Karpas-422 (cell line): ENCODE data around the gene RSBN1. TPM values are rescaled to one million over a fixed set of nuclear protein-coding genes. Genes with fewer than 3 reads are reported as not detected.
A peak's percentile ranks its signal among the peaks of the same experiment; 100 is the strongest.

Experiments
- DNase-seq: peaks from one replicate; pipeline ENCODE4 v3.0.0-alpha.2; 2015
- H2AFZ ChIP-seq: fragments of 200-600 bp; sonication (generic); 2 replicates; pipeline ENCODE4 v1.6.1; 2014; ENCODE audit warnings: antibody characterized with exemption, low read length, mixed read lengths
- H3K27ac ChIP-seq: fragments of 200-600 bp; sonication (generic); 2 replicates; pipeline ENCODE4 v1.5.1; 2014; ENCODE audit warnings: mild to moderate bottlenecking, low read length, moderate library complexity
- H3K27me3 ChIP-seq: fragments of 200-600 bp; sonication (generic); 2 replicates; pipeline ENCODE4 v1.6.1; 2014; ENCODE audit warnings: low read length, mixed read lengths
- H3K36me3 ChIP-seq: fragments of 200-600 bp; sonication (generic); 2 replicates; pipeline ENCODE4 v1.6.1; 2014; ENCODE audit warnings: low read length, mixed read lengths; ENCODE audit not compliant: insufficient read depth
- H3K4me1 ChIP-seq: fragments of 200-600 bp; sonication (generic); 2 replicates; pipeline ENCODE4 v1.6.1; 2014; ENCODE audit warnings: mild to moderate bottlenecking, low read length, mixed read lengths
- H3K4me2 ChIP-seq: fragments of 200-600 bp; sonication (generic); 2 replicates; pipeline ENCODE4 v1.6.1; 2014; ENCODE audit warnings: low read length, low read depth, mild to moderate bottlenecking; ENCODE audit not compliant: poor library complexity, severe bottlenecking
- H3K4me3 ChIP-seq: fragments of 200-600 bp; sonication (generic); 2 replicates; pipeline ENCODE4 v1.5.1; 2014; ENCODE audit warnings: mild to moderate bottlenecking, antibody characterized with exemption, low read length, mixed read lengths
- H3K79me2 ChIP-seq: fragments of 200-600 bp; sonication (generic); 2 replicates; pipeline ENCODE4 v1.6.1; 2014; ENCODE audit warnings: mild to moderate bottlenecking, low read length, mixed read lengths
- H3K9ac ChIP-seq: fragments of 200-600 bp; sonication (generic); 2 replicates; pipeline ENCODE4 v1.6.0; 2014; ENCODE audit warnings: low read length
- H3K9me2 ChIP-seq: fragments of 200-600 bp; sonication (generic), shearing (Covaris generic); replicated peaks from 2 replicates; pipeline ENCODE4 v1.6.0; 2014; ENCODE audit warnings: mild to moderate bottlenecking, low read length, moderate library complexity; ENCODE audit not compliant: insufficient read depth
- H3K9me3 ChIP-seq: fragments of 300-700, 200-600 bp; sonication (generic); 2 replicates; pipeline ENCODE4 v1.6.1; 2014; ENCODE audit warnings: low read length, mixed read lengths
- H4K20me1 ChIP-seq: fragments of 200-600 bp; sonication (generic); 2 replicates; pipeline ENCODE4 v1.6.1; 2014; ENCODE audit warnings: mild to moderate bottlenecking, antibody characterized with exemption, low read length, low read depth; ENCODE audit not compliant: insufficient read depth
- total RNA-seq: library from RNA; depleted of rRNA; stranded (reverse); fragments of >200 nt; shearing (Covaris generic); gene quantifications from 2 replicates; pipeline ENCODE4 v1.2.3, GENCODE V29; 2014; ENCODE audit warnings: low replicate concordance

Gene RSBN1
- total RNA-seq, 1 experiment from 2014 or later: 23.2 TPM

GRCh38 chr1:113765306-113766230 lies 46.7 kb downstream of the RSBN1 start:
- Histone ChIP-seq H3K9me3 (no peaks in the 10 kb centered on the region), H3K9me2 (no peaks in the 10 kb centered on the region), H3K4me2 (no peak overlapping the region), H3K9ac (no peak overlapping the region), H3K36me3 (peaks cover 13% of the 10 kb centered on the region), H3K27ac (no peak overlapping the region), H2AFZ (no peak overlapping the region), H4K20me1 (no peaks in the 10 kb centered on the region), H3K27me3 (no peaks in the 10 kb centered on the region), H3K79me2 (peaks cover 19% of the 10 kb centered on the region), H3K4me3 (no peak overlapping the region), H3K4me1 (peaks cover 30% of the 10 kb centered on the region)
- no peak for DNase-seq

DNA sequence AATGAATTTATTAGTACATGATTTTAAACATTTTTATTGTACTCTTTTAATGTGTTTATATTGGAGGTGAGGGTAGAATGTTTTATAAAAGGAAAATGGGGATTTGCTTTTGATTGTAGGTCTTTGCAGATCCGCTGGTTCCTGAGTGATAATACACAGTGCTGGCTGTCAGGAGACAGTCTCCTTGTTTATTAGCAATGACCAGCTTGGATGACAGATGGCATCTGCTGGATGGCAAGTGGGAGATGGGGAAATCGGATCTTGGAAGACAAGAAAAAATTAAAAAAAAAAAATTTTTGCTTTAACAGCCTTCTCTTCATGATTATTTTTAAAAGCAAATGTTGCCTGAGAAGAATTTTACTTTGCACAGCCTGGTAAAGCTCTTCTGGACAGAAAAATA lies 48.6 kb downstream of the RSBN1 start:
- H3K9ac ChIP-seq: no peak overlapping the region
- peaks cover 8% of the 10 kb centered on the region for H3K79me2 ChIP-seq
- peaks cover 13% of the 10 kb centered on the region for H3K36me3 ChIP-seq
- no peak for DNase-seq
- no peak overlapping the region for H3K4me3 ChIP-seq
- no peak overlapping the region for H3K27ac ChIP-seq
- no peak overlapping the region for H2AFZ ChIP-seq
- H3K9me3 ChIP-seq: no peaks in the 10 kb centered on the region
- no peaks in the 10 kb centered on the region for H3K27me3 ChIP-seq
- no peaks in the 10 kb centered on the region for H4K20me1 ChIP-seq
- H3K4me2 ChIP-seq: no peak overlapping the region
- peaks cover 24% of the 10 kb centered on the region for H3K4me1 ChIP-seq
- no peaks in the 10 kb centered on the region for H3K9me2 ChIP-seq

- Histone ChIP-seq H3K79me2 (peaks cover 22% of the 10 kb centered on the region), H4K20me1 (no peaks in the 10 kb centered on the region), H3K27me3 (no peaks in the 10 kb centered on the region), H3K4me1 (peaks cover 32% of the 10 kb centered on the region), H3K27ac (no peak overlapping the region), H3K4me2 (no peak overlapping the region), H2AFZ (no peak overlapping the region), H3K9me3 (no peaks in the 10 kb centered on the region), H3K9ac (no peak overlapping the region), H3K4me3 (no peak overlapping the region), H3K9me2 (no peaks in the 10 kb centered on the region), H3K36me3 (peaks cover 10% of the 10 kb centered on the region)
- DNase-seq: no peak
Observed at GRCh38 chr1:113761937-113762336, 50.3 kb downstream of the RSBN1 start.

- Histone ChIP-seq H3K4me2 (peak overlapping the region; percentile 95), H3K36me3 (peaks cover 17% of the 10 kb centered on the region), H3K27ac (peak overlapping the region; percentile 89), H3K9me2 (no peaks in the 10 kb centered on the region), H3K4me1 (peaks cover 44% of the 10 kb centered on the region), H3K9ac (peak overlapping the region; percentile 97), H3K9me3 (no peaks in the 10 kb centered on the region), H2AFZ (peak overlapping the region; percentile 92), H4K20me1 (no peaks in the 10 kb centered on the region), H3K79me2 (peaks cover 38% of the 10 kb centered on the region), H3K4me3 (peak overlapping the region; percentile 84), H3K27me3 (no peaks in the 10 kb centered on the region)
- no peak for DNase-seq
Observed at GRCh38 chr1:113760102-113761080, 51.9 kb downstream of the RSBN1 start.

- Histone ChIP-seq H3K9me3 (no peaks in the 10 kb centered on the region), H3K4me2 (peak within 1 kb of the TSS; percentile 95), H3K79me2 (peaks cover 45% of the 10 kb centered on the region), H3K9ac (peak within 1 kb of the TSS; percentile 97), H4K20me1 (no peaks in the 10 kb centered on the region), H3K27me3 (no peaks in the 10 kb centered on the region), H3K9me2 (no peaks in the 10 kb centered on the region), H3K4me1 (peaks cover 44% of the 10 kb centered on the region), H2AFZ (peak within 1 kb of the TSS; percentile 92), H3K4me3 (peak within 1 kb of the TSS; percentile 84), H3K27ac (peak within 1 kb of the TSS; percentile 89), H3K36me3 (peaks cover 23% of the 10 kb centered on the region)
- peak; percentile 91 for DNase-seq
Observed at GRCh38 chr1:113759333-113760101, 52.8 kb downstream of the RSBN1 start, which contains the start of gene PHTF1. TSS of gene PHTF1 (minus strand) at chr1:113759486. CDS start at chr1:113758703, 783 bp downstream.

GRCh38 chr1:113758631-113759332 lies 53.5 kb downstream of the RSBN1 start:
- peaks cover 48% of the 10 kb centered on the region for H3K4me1 ChIP-seq
- peak overlapping the region; percentile 97 for H3K9ac ChIP-seq
- peak overlapping the region; percentile 89 for H3K27ac ChIP-seq
- H2AFZ ChIP-seq: peak overlapping the region; percentile 51; the same call in 1 of the 2 replicates
- H3K9me2 ChIP-seq: no peaks in the 10 kb centered on the region
- H4K20me1 ChIP-seq: no peaks in the 10 kb centered on the region
- H3K4me3 ChIP-seq: peak overlapping the region; percentile 84
- H3K4me2 ChIP-seq: peak overlapping the region; percentile 95
- no peaks in the 10 kb centered on the region for H3K9me3 ChIP-seq
- DNase-seq: peak; percentile 82
- no peaks in the 10 kb centered on the region for H3K27me3 ChIP-seq
- peaks cover 52% of the 10 kb centered on the region for H3K79me2 ChIP-seq
- peaks cover 30% of the 10 kb centered on the region for H3K36me3 ChIP-seq

- no peaks in the 10 kb centered on the region for H3K9me2 ChIP-seq
- peaks cover 44% of the 10 kb centered on the region for H3K36me3 ChIP-seq
- no peak overlapping the region for H2AFZ ChIP-seq
- H3K9ac ChIP-seq: 0 out of 2 replicates have a peak overlapping the region, but pooled peaks have one; percentile 0
- H3K27ac ChIP-seq: no peak overlapping the region
- no peaks in the 10 kb centered on the region for H4K20me1 ChIP-seq
- H3K9me3 ChIP-seq: no peaks in the 10 kb centered on the region
- H3K79me2 ChIP-seq: peaks cover 72% of the 10 kb centered on the region
- DNase-seq: no peak
- peaks cover 45% of the 10 kb centered on the region for H3K4me1 ChIP-seq
- peak overlapping the region; percentile 95 for H3K4me2 ChIP-seq
- peak overlapping the region; percentile 84; the same call in 1 of the 2 replicates for H3K4me3 ChIP-seq
- no peaks in the 10 kb centered on the region for H3K27me3 ChIP-seq
Observed at GRCh38 chr1:113756461-113756860, 55.8 kb downstream of the RSBN1 start.
